Naive thymus-derived CD4-positive, alpha-beta T cell (primary cell): Measurements from ENCODE around the gene MIA2. TPM values are rescaled to one million over a fixed set of nuclear protein-coding genes. Genes with fewer than 3 reads are reported as not detected.
"Not testable (repeated sequence)": the region's sequence is repeated elsewhere in the genome, so short reads cannot be mapped to it uniquely, and the experiment has no call there.

ENCODE experiments used
- ATAC-seq: fragments of 150-1000 bp; cut with Tn5 transposase; 2 replicates; pipeline ENCODE4 v1.10.0; 2021; ENCODE audit warnings: mild to moderate bottlenecking, moderate library complexity
- CTCF ChIA-PET: fragments of 350-600 bp; sonication (Branson Sonifier 250); formaldehyde crosslinking; loops from one replicate; lab custom pipeline; 2021; ENCODE audit warnings: antibody characterized with exemption; lab: Charles Lee
- POLR2A ChIA-PET: fragments of 350-600 bp; sonication (Branson Sonifier 250); formaldehyde crosslinking; loops from one replicate; lab custom pipeline; 2021; ENCODE audit warnings: antibody characterized with exemption, inconsistent platforms; lab: Charles Lee
- DNase-seq, 9 donors: peaks; one replicate each; pipeline versions ENCODE4 v3.0.0 to v3.0.0-alpha.2; 2020 to 2022; ENCODE audit warnings: mixed read lengths in 1 of 9
- H3K27ac ChIP-seq: one replicate; pipeline ENCODE4 v1.7.0; 2013; ENCODE audit warnings: mild to moderate bottlenecking, low read depth, low read length, moderate library complexity
- H3K27me3 ChIP-seq, 2 donors: one replicate each; pipeline ENCODE4 v1.7.0; 2013; ENCODE audit warnings: low read length in 2 of 2, mild to moderate bottlenecking in 2 of 2, moderate library complexity in 2 of 2; ENCODE audit not compliant: control insufficient read depth in 2 of 2, insufficient read depth in 2 of 2
- H3K36me3 ChIP-seq, 3 experiments: 1 replicate in 2 of 3; 2 replicates in 1 of 3; pipeline ENCODE4 v1.7.0; 2013; ENCODE audit warnings: low read length in 3 of 3, mild to moderate bottlenecking in 3 of 3, moderate library complexity in 1 of 3; ENCODE audit not compliant: insufficient read depth in 3 of 3, control insufficient read depth in 2 of 3
- H3K4me1 ChIP-seq, 2 donors: one replicate each; pipeline ENCODE4 v1.7.0; 2013; ENCODE audit warnings: low read length in 2 of 2, mild to moderate bottlenecking in 2 of 2, moderate library complexity in 1 of 2; ENCODE audit not compliant: control insufficient read depth in 2 of 2, insufficient read depth in 2 of 2
- H3K4me3 ChIP-seq: 2 replicates; pipeline ENCODE4 v1.7.0; 2013; ENCODE audit warnings: mild to moderate bottlenecking, low read length
- H3K9me3 ChIP-seq, 3 experiments: 1 replicate in 2 of 3; 2 replicates in 1 of 3; pipeline ENCODE4 v1.7.0; 2013; ENCODE audit warnings: low read length in 3 of 3; ENCODE audit not compliant: control insufficient read depth in 2 of 3
- H3K27ac Mint-ChIP-seq, 9 donors: one replicate each; pipeline ENCODE4 v1.8.0; 2020 to 2022; ENCODE audit warnings: mixed read lengths in 9 of 9, mild to moderate bottlenecking in 8 of 9, moderate library complexity in 5 of 9, inconsistent platforms in 2 of 9
- H3K27me3 Mint-ChIP-seq, 5 donors: one replicate each; pipeline ENCODE4 v1.8.0; 2021 to 2022; ENCODE audit warnings: mixed read lengths in 5 of 5, mild to moderate bottlenecking in 1 of 5
- H3K36me3 Mint-ChIP-seq, 5 donors: one replicate each; pipeline ENCODE4 v1.8.0; 2020 to 2022; ENCODE audit warnings: mixed read lengths in 5 of 5, mild to moderate bottlenecking in 3 of 5, inconsistent platforms in 1 of 5
- H3K4me1 Mint-ChIP-seq, 7 donors: one replicate each; pipeline ENCODE4 v1.8.0; 2020 to 2022; ENCODE audit warnings: mixed read lengths in 7 of 7, mild to moderate bottlenecking in 3 of 7, inconsistent platforms in 1 of 7
- H3K4me3 Mint-ChIP-seq, 10 donors: one replicate each; pipeline ENCODE4 v1.8.0; 2020 to 2022; ENCODE audit warnings: mild to moderate bottlenecking in 10 of 10, mixed read lengths in 10 of 10, moderate library complexity in 6 of 10, inconsistent platforms in 2 of 10
- H3K9me3 Mint-ChIP-seq, 11 donors: one replicate each; pipeline ENCODE4 v1.8.0; 2020 to 2022; ENCODE audit warnings: mixed read lengths in 11 of 11, mild to moderate bottlenecking in 4 of 11, inconsistent platforms in 1 of 11, moderate library complexity in 1 of 11
- intact Hi-C, 2 donors: fragments of 100-400 bp; cut with micrococcal nuclease; formaldehyde crosslinking; loops; one replicate each; pipeline ENCODE4 v1.15.1; 2023
- polyA plus RNA-seq, 2 donors: library from polyadenylated mRNA; unstranded; fragments of 300-500 nt; fragmentation: Illumina TruSeq; gene quantifications; one replicate each; pipeline ENCODE4 v1.2.3, GENCODE V29; 2021
- total RNA-seq, 6 experiments: library from RNA in 5 of 6; stranded (reverse) in 5 of 6; gene quantifications; 1 replicate in 5 of 6; 2 replicates in 1 of 6; pipeline ENCODE4 v1.2.3 and lab custom pipeline; 2021 to 2026

Gene MIA2
- total and polyA plus RNA-seq, 7 experiments from 2014 or later: 18.4 to 30.6 (median 26.1) TPM

GRCh38 chr14:39207430-39207829 is 26.3 kb upstream of the MIA2 start:
- H3K27me3 Mint-ChIP-seq, H3K36me3 ChIP-seq, intact Hi-C loops, H3K4me1 ChIP-seq, H3K9me3 ChIP-seq, CTCF ChIA-PET, H3K27me3 ChIP-seq, ATAC-seq, H3K4me3 ChIP-seq, H3K27ac ChIP-seq: not testable (repeated sequence)
- H3K4me3 Mint-ChIP-seq: peak overlapping the region; percentile 0 to 64 (median 32)
- DNase-seq: peak in 5 of 9 donors; percentile 5 to 58 (median 35)
- H3K4me1 Mint-ChIP-seq: peaks cover 11 to 25% (median 19%) of the 10 kb centered on the region in 7 donors
- POLR2A ChIA-PET: interaction anchor here (0.9 kb wide), 1 partner anchor 32 kb away, joined by 3 read pairs; the partner anchor contains the start of gene PNN
- peaks cover 0 to 15% (median 0%) of the 10 kb centered on the region in 5 donors for H3K36me3 Mint-ChIP-seq
- H3K27ac Mint-ChIP-seq: peak overlapping the region; percentile 47 to 86 (median 70)
- peaks cover 0 to 10% (median 4%) of the 10 kb centered on the region in 11 donors for H3K9me3 Mint-ChIP-seq

- H3K27me3 Mint-ChIP-seq: no peaks in the 10 kb centered on the region
- POLR2A ChIA-PET: no interaction called here
- H3K4me1 Mint-ChIP-seq: peaks cover 11 to 25% (median 19%) of the 10 kb centered on the region in 7 donors
- peaks cover 0 to 10% (median 4%) of the 10 kb centered on the region in 11 donors for H3K9me3 Mint-ChIP-seq
- CTCF ChIA-PET: no interaction called here
- peaks cover 0 to 5% (median 0%) of the 10 kb centered on the region in 5 donors for H3K36me3 Mint-ChIP-seq
- no peak overlapping the region for H3K27ac ChIP-seq
- H3K4me3 ChIP-seq: no peak overlapping the region
- intact Hi-C loops: no loop called here
- no peaks in the 10 kb centered on the region for H3K27me3 ChIP-seq
- no peak overlapping the region for H3K4me3 Mint-ChIP-seq
- no peaks in the 10 kb centered on the region for H3K9me3 ChIP-seq
- no peaks in the 10 kb centered on the region for H3K4me1 ChIP-seq
- H3K27ac Mint-ChIP-seq: no peak overlapping the region
- ATAC-seq (no peak), DNase-seq (no peak)
- H3K36me3 ChIP-seq: no peaks in the 10 kb centered on the region
Observed at GRCh38 chr14:39211109-39211741, 22.5 kb upstream of the MIA2 start.

GRCh38 chr14:39212034-39212433 is 21.7 kb upstream of the MIA2 start:
- Histone ChIP-seq H3K36me3 (no peaks in the 10 kb centered on the region), H3K4me1 (no peaks in the 10 kb centered on the region), H3K27ac (no peak overlapping the region), H3K4me3 (no peak overlapping the region), H3K27me3 (no peaks in the 10 kb centered on the region), H3K9me3 (no peaks in the 10 kb centered on the region)
- ChIA-PET CTCF (no interaction called here), POLR2A (no interaction called here)
- no peak for ATAC-seq
- Mint-ChIP-seq H3K4me3 (no peak overlapping the region), H3K4me1 (peaks cover 11 to 21% (median 17%) of the 10 kb centered on the region in 7 donors), H3K27ac (no peak overlapping the region), H3K27me3 (no peaks in the 10 kb centered on the region), H3K36me3 (peaks cover 0 to 3% (median 0%) of the 10 kb centered on the region in 5 donors), H3K9me3 (peaks cover 0 to 10% (median 3%) of the 10 kb centered on the region in 11 donors)
- intact Hi-C loops: no loop called here
- no peak for DNase-seq

- no peak overlapping the region for H3K27ac Mint-ChIP-seq
- H3K36me3 ChIP-seq: no peaks in the 10 kb centered on the region
- no peak for DNase-seq
- H3K27me3 Mint-ChIP-seq: no peaks in the 10 kb centered on the region
- H3K4me3 ChIP-seq: no peak overlapping the region
- no peaks in the 10 kb centered on the region for H3K27me3 ChIP-seq
- intact Hi-C loops: no loop called here
- no peaks in the 10 kb centered on the region for H3K4me1 ChIP-seq
- H3K36me3 Mint-ChIP-seq: peaks cover 0 to 4% (median 0%) of the 10 kb centered on the region in 5 donors
- no peak overlapping the region for H3K27ac ChIP-seq
- no peak overlapping the region for H3K4me3 Mint-ChIP-seq
- CTCF ChIA-PET: no interaction called here
- ATAC-seq: no peak
- POLR2A ChIA-PET: no interaction called here
- H3K9me3 Mint-ChIP-seq: peaks cover 0 to 6% (median 2%) of the 10 kb centered on the region in 11 donors
- no peaks in the 10 kb centered on the region for H3K9me3 ChIP-seq
- H3K4me1 Mint-ChIP-seq: peaks cover 5 to 19% (median 11%) of the 10 kb centered on the region in 7 donors
Observed at GRCh38 chr14:39212693-39213092, 21.0 kb upstream of the MIA2 start.

GRCh38 chr14:39217214-39217879 is 16.4 kb upstream of the MIA2 start:
- intact Hi-C loops: no loop called here
- no peak overlapping the region for H3K27ac ChIP-seq
- POLR2A ChIA-PET: no interaction called here
- no peaks in the 10 kb centered on the region for H3K27me3 Mint-ChIP-seq
- CTCF ChIA-PET: no interaction called here
- no peak for DNase-seq
- no peak overlapping the region for H3K4me3 Mint-ChIP-seq
- H3K27ac Mint-ChIP-seq: no peak overlapping the region
- H3K4me1 Mint-ChIP-seq: peaks cover 0 to 19% (median 0%) of the 10 kb centered on the region in 7 donors
- no peak for ATAC-seq
- H3K36me3 Mint-ChIP-seq: peaks cover 0 to 8% (median 0%) of the 10 kb centered on the region in 5 donors
- no peaks in the 10 kb centered on the region for H3K4me1 ChIP-seq
- no peaks in the 10 kb centered on the region for H3K36me3 ChIP-seq
- no peaks in the 10 kb centered on the region for H3K9me3 ChIP-seq
- H3K9me3 Mint-ChIP-seq: peaks cover 0 to 9% (median 0%) of the 10 kb centered on the region in 11 donors
- H3K27me3 ChIP-seq: no peaks in the 10 kb centered on the region
- H3K4me3 ChIP-seq: no peak overlapping the region

- ATAC-seq (no peak), DNase-seq (no peak)
- Mint-ChIP-seq H3K36me3 (peaks cover 0 to 8% (median 0%) of the 10 kb centered on the region in 5 donors), H3K27me3 (peaks cover 0 to 3% (median 0%) of the 10 kb centered on the region in 5 donors), H3K4me3 (no peak overlapping the region), H3K4me1 (peaks cover 0 to 21% (median 0%) of the 10 kb centered on the region in 7 donors), H3K9me3 (peaks cover 0 to 9% (median 0%) of the 10 kb centered on the region in 11 donors), H3K27ac (no peak overlapping the region)
- Histone ChIP-seq H3K9me3 (no peaks in the 10 kb centered on the region), H3K4me3 (no peak overlapping the region), H3K27ac (no peak overlapping the region), H3K4me1 (no peaks in the 10 kb centered on the region), H3K36me3 (no peaks in the 10 kb centered on the region), H3K27me3 (no peaks in the 10 kb centered on the region)
- POLR2A ChIA-PET: no interaction called here
- CTCF ChIA-PET: no interaction called here
- intact Hi-C loops: no loop called here
Observed at GRCh38 chr14:39218171-39218769, 15.4 kb upstream of the MIA2 start.
